ENCODE measurements around the gene SMIM32.

The SMIM32 gene

DNA sequence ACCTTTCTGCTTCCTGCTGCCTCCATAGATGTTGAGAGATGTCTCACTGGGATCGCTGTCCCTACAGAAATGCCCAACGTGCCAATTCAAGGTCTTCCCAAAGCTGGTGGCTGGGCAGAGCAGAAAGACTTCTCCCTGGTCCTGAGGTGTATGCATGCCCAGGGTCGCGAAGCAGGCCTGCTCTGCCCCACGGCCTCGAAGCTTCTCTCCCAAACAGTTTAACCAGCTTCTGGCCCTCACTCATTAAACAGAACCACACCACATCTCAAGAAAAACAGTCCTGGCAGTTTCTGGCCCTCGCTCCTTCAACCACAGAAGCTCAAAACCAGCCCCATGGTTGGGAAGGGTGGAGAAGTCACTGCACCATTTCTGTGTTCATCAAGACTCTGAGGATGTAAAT lies 14.7 kb upstream of the SMIM32 start:
- DNase-seq (ENCODE audit: low spot score), result no peak

DNA sequence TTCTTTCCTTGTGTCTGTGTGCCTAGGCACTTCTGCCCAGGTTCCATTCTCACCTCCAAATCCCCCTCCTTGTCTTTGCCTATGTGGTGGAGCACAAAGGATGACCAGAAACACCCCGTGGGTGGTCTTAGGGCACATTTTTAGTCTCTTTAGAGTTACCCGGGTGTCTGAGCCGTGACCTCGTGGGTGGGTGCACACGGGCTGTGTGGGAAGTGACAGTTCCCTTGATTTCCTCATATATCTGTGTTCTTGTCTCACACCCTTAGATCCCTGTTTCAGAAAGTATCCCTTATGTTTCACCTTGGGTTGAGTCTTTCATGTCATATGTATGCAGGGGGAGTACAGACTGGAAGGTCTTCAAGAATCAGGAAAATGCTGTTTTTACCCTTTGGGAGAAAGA lies 13.4 kb upstream of the SMIM32 start:
- no peak for DNase-seq (ENCODE audit: low spot score)

DNA sequence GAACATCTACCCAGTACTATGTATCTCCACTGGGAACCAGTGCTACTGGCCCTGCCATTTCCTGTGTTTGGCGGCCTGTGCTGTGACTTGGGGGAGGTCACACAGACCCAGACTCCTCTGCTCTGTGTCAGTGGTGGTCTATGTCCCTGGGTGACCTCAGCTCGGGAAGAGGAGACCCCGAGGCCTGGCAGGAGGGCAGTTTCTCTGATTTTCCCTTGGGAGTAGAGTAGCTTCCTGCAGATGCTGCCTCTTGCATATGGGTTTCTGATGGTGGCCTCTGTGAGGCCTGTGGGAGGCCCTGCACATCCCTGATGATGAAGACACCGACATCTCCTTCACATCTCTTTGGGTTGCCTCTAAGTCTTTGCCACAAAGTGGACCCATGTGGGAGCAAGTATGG lies 13.0 kb upstream of the SMIM32 start:
- no peak for DNase-seq (ENCODE audit: low spot score)

DNA sequence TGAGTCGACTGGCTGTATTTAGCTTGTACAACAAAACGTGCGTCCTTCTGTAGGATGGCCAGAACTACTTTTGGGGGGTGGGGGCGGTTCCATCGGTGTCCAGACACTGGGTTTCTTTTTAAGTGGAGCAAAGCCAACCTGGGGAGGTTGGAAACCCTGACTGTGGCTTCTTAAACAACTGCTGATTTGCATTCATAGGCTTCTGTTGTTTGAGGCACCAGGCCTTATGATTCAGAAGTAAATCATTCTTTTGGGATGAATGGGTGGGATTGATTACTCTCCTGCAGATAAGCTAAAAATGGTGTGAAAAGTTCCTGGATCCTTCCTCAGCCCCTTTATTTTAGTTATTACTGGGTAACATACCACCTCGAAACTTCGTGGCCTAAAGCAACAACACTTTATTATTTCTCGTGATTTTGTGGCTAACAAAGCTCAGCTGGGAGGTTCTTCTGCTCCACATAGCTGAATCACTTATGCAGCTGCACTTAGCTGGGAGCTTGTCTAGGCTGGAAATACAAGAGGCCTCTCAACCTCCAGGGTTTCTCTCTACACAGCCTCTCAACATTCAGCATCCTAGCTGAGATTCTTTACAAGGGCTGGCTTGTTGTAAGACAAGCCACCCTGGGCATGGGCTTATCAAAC lies 12.2 kb upstream of the SMIM32 start:
- no peak for DNase-seq (ENCODE audit: low spot score)

DNA sequence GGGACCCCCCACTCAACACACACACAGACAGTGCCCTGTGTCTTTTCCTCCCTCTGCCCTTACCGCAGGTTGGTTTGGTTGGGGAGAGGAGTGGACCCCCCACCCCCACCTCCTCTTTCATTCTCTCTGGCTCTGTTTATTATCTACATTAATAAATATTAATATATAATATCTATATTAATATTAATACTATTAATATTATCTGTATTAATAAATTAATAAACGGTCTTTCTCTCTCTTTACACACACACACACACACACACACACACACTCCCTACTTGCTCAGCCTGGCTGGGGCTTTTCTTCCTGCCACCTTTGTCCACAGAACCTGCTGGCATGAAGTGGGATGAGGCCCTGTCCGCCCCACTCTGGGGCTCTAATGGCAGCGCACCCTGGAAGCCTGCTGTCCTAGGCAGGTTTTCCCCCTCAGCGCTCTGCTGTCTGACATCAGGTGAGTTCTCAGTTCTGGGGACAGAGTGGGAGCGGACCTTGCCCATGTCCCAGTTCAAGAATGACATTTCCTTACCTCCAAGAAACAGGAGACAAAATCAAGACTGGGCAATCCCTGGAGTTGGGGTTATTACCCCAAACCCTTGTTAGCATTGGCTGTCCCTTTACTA lies 10.5 kb upstream of the SMIM32 start:
- no peak for DNase-seq (ENCODE audit: low spot score)

DNA sequence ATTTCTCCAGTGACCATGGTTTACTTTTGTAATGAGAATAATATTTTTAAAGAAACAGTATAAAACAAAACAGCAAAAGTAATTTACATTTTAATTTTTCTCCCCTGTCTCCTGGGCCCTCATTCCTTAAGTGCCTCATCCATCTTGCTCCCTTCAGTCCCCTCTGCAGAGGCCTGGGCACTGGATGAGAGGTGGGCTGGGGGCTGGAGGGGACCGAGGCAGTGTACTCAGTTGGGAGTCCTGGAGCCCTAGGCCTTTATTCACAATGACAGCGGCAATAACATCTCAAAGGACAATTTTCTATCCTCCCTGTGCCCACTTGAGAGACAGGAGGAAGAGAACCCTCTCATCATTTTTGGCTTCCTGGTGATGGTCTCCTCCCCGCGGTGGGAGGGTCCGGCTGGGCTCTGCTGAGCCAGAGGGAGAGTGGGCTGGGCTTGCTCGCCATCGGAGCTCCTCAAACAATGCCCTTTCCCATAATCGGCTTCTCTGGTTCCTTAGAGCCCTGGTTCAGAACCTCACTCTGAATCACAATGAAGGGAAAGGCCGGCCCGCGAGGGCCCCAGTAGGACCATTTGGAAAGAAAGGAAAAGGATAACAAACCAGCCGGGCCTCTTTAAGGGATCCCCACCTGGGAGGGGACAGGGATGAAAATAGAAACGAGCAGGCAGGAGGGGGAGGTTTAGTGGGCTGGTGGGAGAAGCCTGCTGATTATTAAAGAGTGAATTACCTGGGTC lies 9.7 kb upstream of the SMIM32 start:
- no peak for DNase-seq (ENCODE audit: low spot score)

DNA sequence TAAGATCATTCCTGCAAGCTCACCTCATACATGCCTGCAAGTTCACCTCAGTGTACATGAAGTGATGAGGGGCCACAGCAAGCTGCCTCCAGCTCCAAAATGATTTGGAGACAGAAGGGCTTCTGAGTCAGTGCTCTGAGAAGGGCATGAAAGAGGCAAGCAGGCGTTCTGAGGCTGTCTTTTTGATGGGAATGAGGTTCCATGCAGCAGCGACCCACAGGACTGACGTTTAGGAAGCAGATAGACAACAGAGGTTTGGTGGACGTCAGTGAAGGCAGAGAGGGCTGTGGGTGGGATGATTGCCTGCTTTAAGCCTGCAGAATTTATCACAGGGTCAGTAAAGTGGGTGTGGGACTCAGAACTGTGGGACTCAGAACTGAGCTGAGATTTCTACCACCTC lies 8.9 kb upstream of the SMIM32 start:
- no peak for DNase-seq (ENCODE audit: low spot score)

DNA sequence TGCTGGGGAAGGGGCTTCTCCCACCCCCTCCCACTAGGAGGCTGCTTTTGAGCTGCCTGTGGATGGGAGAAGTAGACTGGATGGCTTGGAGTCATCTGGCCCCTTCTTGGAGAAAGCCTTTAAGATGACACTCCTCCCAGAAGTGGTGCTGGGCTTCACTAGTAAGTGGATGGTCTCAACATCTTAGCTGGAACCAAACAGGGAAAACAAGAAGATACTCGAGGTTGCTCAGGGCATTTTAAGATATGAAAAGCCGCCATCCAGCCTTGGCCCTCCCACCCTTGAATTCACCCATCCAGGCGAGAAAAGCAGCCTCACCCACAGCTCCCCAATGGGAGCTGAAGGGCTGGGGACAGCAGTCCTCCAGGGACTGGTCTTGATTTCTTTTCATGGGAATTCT lies 7.8 kb upstream of the SMIM32 start:
- DNase-seq (ENCODE audit: low spot score), result no peak

DNA sequence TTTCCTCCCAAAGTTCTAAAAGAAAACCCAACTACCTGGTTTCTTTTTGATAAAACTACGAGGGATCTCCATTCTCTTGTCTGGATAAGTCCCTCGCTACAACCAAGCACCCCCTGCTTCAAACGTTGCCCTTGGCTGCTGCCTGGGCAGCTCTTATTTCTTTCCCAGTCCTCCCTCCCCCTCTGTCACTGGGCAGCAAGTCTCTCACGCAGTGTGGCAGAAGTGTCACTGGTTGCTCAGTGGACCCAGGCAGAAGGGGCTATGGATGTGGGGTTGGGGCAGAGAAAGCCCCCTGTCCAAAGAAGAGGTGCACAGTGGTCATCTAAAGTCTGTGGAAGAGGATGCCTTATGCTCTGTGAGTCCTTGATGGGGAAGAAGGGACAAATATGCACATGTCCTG lies 7.2 kb upstream of the SMIM32 start:
- DNase-seq (ENCODE audit: low spot score), result no peak

DNA sequence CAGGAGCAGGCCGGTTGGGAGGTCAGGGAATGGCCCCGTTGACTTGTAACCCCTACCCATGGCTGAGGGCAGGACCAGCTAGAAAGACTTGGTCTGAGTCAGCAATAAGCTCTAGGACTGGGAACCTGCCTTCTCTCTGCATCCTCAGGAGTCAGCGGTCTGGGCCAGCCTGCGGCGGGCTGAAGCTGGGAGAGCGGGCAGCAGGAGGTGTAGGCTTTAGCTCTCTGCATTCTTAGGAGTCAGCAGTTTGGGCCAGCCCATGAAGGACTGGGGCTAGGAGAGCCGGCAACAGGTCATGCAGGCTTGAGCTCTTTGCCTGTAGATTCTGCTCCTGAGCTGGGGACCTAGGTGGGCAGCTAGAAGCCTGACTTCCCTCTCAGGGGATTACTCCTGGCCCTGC lies 6.4 kb upstream of the SMIM32 start:
- no peak for DNase-seq (ENCODE audit: low spot score)

DNA sequence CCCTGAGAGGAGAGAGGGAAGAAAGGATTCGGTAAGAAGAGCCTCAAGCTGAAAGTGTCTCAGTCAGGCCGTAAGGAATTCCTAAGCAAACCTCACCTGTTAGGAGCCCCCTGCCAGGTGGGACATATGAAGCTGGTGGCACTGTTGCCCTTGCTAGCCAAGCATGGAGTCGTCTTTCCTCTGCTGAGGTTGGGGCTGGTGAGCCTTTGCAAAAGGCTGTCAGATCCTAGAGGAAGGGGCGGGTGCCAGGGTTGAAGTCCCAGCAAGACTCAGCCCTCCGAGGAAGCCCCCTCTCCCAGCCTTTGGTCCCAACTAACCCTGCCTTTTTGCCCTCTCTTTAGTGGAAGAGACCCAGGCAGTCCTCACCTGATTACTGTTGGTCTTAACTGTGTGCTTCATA lies 5.5 kb upstream of the SMIM32 start:
- no peak for DNase-seq (ENCODE audit: low spot score)

DNA sequence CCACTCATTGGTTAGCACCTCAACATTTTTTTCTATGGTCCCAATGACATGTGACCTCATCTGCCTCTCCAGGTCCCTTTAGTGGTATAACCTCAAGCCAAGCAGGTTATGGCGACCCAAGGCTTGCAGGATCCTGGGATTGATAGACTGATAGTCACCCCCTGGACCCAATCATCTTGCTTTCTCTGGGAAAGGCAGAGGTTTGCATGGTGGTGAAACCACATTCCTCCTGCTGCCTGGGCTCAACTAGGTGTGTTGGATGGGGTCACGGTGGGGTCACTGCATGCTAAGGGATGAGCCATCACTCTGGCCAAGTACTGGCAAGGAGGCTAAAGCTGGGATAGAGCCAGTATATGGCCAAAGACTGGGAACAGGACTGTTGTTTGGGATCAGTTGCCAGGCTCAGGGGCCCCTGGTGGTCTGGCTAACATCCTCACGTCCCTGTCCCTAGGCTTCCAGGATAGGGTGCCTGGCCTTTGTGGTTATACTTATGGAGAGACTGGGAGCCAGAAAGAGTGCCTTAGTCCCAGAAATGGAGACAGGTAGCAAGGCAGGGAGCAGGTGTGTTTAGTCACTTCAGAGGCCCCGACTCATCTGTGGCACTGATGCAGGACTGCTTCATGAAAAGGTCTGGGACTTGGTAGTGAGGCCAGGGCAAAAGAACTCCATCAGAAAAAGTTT lies 4.6 kb upstream of the SMIM32 start:
- no peak for DNase-seq (ENCODE audit: low spot score)

DNA sequence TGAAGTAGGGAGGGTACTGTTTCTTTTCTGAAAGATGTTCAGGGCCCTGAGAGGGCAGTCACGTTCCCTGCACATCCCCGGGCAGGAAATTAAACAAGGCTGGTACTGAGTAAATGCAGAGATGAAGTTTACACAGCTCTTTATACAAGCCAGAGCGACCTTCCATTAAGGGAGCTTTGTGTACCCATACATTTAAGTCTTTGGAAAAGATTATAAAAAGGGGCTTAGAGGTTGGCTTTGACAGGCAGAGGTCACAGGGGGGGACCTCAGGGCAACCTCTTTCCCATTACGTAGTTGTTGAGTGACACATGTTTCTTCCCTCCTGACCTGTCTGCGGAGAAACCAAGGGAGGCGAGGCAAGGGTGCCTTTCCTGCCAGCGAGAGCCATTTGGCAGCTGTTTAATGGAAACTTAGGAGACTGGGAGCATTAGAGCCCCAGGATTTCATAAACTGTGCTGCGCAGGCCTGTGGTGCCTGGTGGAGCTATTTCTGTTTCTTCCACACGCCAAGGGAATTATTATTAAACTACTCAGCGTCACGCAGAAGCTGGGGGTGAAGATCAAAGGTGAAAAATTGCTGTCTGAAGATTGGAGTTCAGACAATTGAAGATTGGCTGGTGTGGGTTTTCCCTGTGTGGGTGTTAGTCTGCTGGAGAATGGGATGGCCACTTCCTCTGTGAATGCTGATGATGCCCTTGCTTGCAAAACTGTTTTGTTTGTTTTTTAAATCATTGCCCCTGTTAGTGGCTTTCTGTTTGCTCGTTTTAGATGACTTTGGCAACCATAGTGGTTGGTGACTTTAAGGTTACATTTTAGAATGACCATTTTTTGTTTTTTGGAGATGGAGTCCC lies 3.2 kb upstream of the SMIM32 start:
- DNase-seq (ENCODE audit: low spot score), result no peak

DNA sequence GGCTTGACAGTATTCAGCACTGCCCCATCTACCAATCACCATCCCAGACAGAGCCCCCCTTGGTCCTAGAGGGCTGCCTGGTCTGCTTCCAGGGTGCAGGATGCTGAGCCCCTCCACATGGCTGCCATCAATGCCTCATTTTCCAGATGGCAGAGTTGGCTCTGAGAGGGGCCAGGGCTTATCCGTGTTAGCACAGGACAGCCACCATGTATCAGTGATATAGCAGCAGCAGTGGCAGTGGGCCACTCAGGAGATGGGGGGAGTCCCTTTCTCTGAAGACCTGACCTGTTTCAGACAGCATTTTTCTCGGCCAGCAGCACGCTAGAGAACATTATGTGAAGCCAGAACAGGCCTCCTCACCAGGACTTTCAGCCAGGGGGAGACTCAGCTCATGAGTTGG lies 1.6 kb upstream of the SMIM32 start:
- no peak for DNase-seq (ENCODE audit: low spot score)

DNA sequence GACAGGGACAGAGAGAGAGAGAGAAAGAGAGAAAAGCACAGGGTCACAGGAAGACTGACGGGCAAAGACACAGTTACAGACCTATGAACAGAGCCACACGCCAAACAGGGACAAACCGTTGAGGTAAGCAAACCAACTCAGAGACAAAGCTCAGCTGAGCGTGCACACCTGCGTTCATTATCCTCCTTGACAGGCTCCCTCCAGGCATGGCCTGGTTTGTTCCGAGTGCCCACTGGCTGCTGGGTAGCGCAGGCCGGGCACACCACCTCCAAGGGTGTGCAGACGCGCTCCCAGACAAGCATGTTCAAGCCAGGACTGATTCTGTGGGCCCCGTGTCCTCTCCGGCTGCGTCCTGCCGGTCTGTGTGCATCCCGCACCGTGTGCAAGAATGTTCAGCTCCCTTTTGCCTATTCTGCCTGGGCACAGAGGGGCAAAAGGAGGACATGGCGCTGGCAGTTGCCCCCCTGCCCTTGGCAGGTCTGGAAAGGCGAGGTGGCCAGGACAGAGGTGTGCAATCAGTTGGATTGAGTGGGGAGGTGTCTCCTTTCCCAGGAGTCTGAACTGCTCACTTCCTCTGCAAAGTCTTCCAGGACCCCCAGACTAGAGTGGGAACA lies 467 bp upstream of the SMIM32 start:
- no peak for DNase-seq (ENCODE audit: low spot score)

DNA sequence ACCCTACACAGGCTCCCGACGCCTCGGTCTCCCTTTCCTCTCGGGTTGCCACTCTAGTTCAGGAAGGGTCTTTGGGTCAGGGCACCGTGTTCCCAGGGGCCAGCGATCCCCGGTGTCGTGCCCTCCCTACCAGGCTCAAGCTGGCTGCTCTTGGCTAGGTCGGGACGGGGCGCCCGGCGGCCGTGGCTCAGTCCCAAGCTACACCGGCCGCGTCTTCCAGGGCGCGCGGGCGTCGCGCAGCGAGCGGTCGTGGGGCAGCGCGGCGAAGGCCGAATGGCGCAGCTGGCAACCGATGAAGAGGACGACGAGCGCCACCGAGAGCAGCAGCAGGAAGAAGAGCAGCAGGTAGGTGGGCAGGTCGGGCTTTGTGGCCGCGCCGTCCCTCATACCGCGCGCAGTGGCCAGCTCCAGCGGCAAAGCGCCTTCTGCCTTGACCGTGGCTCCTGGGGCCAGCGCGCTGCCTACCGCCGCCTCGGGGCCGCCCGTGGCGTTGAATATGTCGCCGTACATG lies 892 bp downstream of the SMIM32 start:
- peak; percentile 23 for DNase-seq (ENCODE audit: low spot score)

DNA sequence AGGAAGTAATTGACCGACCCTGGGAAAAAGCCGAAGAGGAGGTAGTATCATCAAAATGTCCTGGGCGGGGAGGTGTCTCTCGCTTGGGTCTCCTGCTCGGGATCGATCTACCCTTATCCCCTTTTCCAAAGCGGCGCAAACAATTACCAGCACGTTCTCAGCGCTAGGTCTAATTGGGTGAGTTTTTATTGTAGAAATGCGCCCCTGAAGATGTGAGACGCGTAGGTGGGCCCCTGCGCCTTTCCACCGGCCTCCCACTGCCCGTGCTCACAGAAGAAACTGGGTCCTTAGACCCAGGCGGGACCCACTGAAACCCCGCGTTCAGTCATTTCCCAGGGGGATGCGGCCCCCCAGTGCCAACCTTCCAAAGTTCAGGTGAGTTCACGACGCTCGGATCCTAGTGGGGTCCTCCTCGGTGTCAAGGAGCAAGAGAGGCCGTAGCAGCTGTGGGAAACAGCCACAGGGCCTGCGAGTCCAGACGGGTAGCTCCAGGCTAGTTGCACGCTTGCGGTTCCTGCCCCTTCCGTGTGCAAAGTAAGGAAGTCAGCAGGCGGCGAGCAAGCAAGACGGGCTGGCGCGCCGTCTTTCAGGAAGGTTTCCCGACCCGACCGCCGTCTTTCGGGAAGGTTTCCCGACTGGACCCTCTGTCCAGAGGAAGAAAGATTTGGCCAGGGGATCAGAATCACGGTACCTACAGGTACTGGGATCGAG lies 1.5 kb downstream of the SMIM32 start:
- DNase-seq (ENCODE audit: low spot score), result peak; percentile 29

DNA sequence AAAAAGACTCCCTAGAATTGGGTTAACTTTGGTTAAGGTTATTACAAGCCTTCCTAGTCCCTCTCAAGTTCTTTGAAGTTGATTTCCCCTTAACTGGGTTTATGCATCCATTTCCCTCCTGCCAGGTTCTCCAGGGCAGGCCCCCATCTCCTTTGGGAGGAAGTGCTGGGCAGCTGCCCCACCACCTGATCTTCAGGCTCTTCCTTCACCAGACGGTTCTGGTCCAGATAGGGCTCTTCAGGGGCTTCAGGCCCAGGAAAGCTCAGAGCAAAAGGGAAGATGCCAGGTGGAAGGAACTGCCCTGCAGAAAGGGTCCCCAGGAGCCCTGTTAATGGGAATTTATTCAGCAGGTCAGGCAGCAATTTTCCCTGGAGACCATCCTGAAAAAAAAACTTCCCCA lies 2.1 kb downstream of the SMIM32 start:
- DNase-seq (ENCODE audit: low spot score), result no peak

DNA sequence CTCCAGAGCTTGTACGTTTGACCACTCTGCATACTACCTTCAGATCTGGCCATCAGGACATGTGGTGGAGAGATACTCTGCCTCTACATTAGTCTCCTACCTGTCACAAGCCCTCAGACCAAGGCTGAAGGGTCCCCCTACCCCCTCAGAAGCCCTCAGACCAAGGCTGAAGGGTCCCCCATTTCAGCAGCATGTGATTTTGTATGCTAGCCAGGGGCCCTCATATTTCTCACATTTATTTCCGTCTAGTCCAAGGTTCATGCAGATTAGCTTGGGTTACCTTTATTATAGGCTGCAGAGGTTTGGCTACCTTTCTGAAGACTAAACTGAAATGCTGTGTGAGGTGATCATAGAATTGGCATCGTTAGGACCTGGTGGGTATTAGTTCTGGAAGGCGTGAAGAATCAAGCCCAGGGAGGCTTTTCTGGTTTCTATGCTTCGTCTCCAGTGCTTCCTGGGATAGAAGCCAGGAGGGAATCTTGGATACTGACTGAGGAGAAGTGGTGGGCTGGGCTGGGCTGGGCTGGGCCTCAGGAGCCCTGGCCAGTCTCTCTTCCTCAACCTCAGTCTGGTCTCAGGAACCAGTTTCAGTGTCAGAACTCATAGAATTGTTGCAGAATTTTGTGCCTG lies 2.8 kb downstream of the SMIM32 start:
- no peak for DNase-seq (ENCODE audit: low spot score)

DNA sequence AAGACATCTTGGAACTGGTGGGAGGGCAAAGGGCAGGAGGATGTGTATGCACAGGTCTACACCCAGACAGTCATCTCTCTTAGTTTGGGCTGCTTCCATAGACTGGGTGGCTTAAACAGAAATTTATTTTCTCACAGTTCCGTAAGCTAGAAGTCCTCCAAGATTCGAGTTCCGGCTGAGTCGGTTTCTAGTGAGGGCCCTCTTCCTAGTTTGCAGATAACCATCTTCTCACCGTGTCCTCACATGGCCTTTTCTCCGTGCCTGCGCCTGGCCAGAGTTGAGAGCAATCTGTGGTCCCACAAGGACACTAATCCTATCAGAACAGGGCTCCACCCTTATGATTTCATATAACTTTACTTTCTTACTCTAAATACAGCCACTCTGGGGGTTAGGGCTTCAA lies 4.1 kb downstream of the SMIM32 start:
- peak; percentile 25 for DNase-seq (ENCODE audit: low spot score)
